ENCODE results near the gene NMRK1.
A peak's percentile ranks its signal among the peaks of the same experiment; 100 is the strongest.

Gene NMRK1

GRCh38 chr9:75102177-75102790 is 14.3 kb upstream of the NMRK1 start:
- DNase-seq (ENCODE audit: low spot score): no peak

GRCh38 chr9:75101004-75101588 is 13.1 kb upstream of the NMRK1 start:
- DNase-seq (ENCODE audit: low spot score): no peak

GRCh38 chr9:75096796-75097195 is 8.8 kb upstream of the NMRK1 start:
- DNase-seq (ENCODE audit: low spot score): no peak

GRCh38 chr9:75092766-75093165 is 4.8 kb upstream of the NMRK1 start:
- no peak for DNase-seq (ENCODE audit: low spot score)

GRCh38 chr9:75090579-75090978 is 2.6 kb upstream of the NMRK1 start:
- DNase-seq (ENCODE audit: low spot score): no peak

- no peak for DNase-seq (ENCODE audit: low spot score)
Measured at GRCh38 chr9:75089373-75089766, 1.4 kb upstream of the NMRK1 start.

GRCh38 chr9:75088646-75089372 is 854 bp upstream of the NMRK1 start:
- peak; percentile 32 for DNase-seq (ENCODE audit: low spot score)

- no peak for DNase-seq (ENCODE audit: low spot score)
Measured at GRCh38 chr9:75087289-75087823, 599 bp downstream of the NMRK1 start.

- DNase-seq (ENCODE audit: low spot score): no peak
Measured at GRCh38 chr9:75086541-75087288, 1.2 kb downstream of the NMRK1 start.

- DNase-seq (ENCODE audit: low spot score): no peak
Measured at GRCh38 chr9:75085640-75086039, 2.3 kb downstream of the NMRK1 start.

GRCh38 chr9:75084081-75084672 is 3.8 kb downstream of the NMRK1 start:
- no peak for DNase-seq (ENCODE audit: low spot score)

- DNase-seq (ENCODE audit: low spot score): no peak
Measured at GRCh38 chr9:75083188-75083970, 4.6 kb downstream of the NMRK1 start.

- DNase-seq (ENCODE audit: low spot score): no peak
Measured at GRCh38 chr9:75081632-75082031, 6.3 kb downstream of the NMRK1 start.

- DNase-seq (ENCODE audit: low spot score): no peak
Measured at GRCh38 chr9:75072895-75073294, 15.1 kb downstream of the NMRK1 start.

- DNase-seq (ENCODE audit: low spot score): no peak
Measured at GRCh38 chr9:75071530-75072122, 16.3 kb downstream of the NMRK1 start.

- DNase-seq (ENCODE audit: low spot score): no peak
Measured at GRCh38 chr9:75069171-75069570, 18.8 kb downstream of the NMRK1 start.

GRCh38 chr9:75067894-75068293 is 20.1 kb downstream of the NMRK1 start:
- no peak for DNase-seq (ENCODE audit: low spot score)

GRCh38 chr9:75065510-75065909 is 22.4 kb downstream of the NMRK1 start:
- no peak for DNase-seq (ENCODE audit: low spot score)

- no peak for DNase-seq (ENCODE audit: low spot score)
Measured at GRCh38 chr9:75064307-75065025, 23.5 kb downstream of the NMRK1 start.

Data from HuH-7 (cell line).